Heart right ventricle (tissue), 16 donors: ENCODE data around the gene SF3B1. TPM values are rescaled to one million over a fixed set of nuclear protein-coding genes. Genes with fewer than 3 reads are reported as not detected.
"Not testable (repeated sequence)": the region's sequence is repeated elsewhere in the genome, so short reads cannot be mapped to it uniquely, and the experiment has no call there.

Source experiments
- ATAC-seq, 8 donors: fragments of 200-7000 bp; cut with Tn5 transposase; one replicate each; pipeline ENCODE4 v1.9.1; 2020; ENCODE audit warnings: mild to moderate bottlenecking in 8 of 8, moderate library complexity in 8 of 8, moderate number of reproducible peaks in 1 of 8
- DNase-seq, 2 donors: peaks; one replicate each; pipeline ENCODE4 v3.0.0-alpha.2; 2020
- H3K27ac ChIP-seq, 10 donors: fragments of 200-600 bp; sonication (generic) in 2 of 10; one replicate each; pipeline versions ENCODE4 v1.5.0 to v1.8.0; 2020 to 2022; ENCODE audit warnings: mild to moderate bottlenecking in 3 of 10
- H3K27me3 ChIP-seq, 7 donors: fragments of 200-600 bp; one replicate each; pipeline ENCODE4 v1.8.0; 2021 to 2022; ENCODE audit warnings: mild to moderate bottlenecking in 2 of 7
- H3K36me3 ChIP-seq, 9 donors: fragments of 200-600 bp; sonication (generic) in 1 of 9; one replicate each; pipeline versions ENCODE4 v1.5.0 to v1.8.0; 2020 to 2022; ENCODE audit warnings: mild to moderate bottlenecking in 2 of 9
- H3K4me1 ChIP-seq, 9 donors: fragments of 200-600 bp; sonication (generic) in 1 of 9; one replicate each; pipeline versions ENCODE4 v1.5.0 to v1.8.0; 2020 to 2022; ENCODE audit warnings: mild to moderate bottlenecking in 4 of 9
- H3K4me3 ChIP-seq, 10 donors: fragments of 200-600 bp; sonication (generic) in 2 of 10; one replicate each; pipeline versions ENCODE4 v1.5.0 to v1.8.0; 2020 to 2022; ENCODE audit warnings: mild to moderate bottlenecking in 7 of 10, moderate library complexity in 2 of 10
- H3K9me3 ChIP-seq, 11 donors: fragments of 200-600 bp in 10 of 11; sonication (generic) in 2 of 11; one replicate each; pipeline versions ENCODE4 v1.5.0 to v1.8.0; 2013 to 2022; ENCODE audit warnings: mild to moderate bottlenecking in 2 of 11, control low read depth in 1 of 11, moderate library complexity in 1 of 11
- CTCF ChIP-seq, 9 donors: fragments of 200-600 bp; sonication (generic) in 2 of 9; IDR thresholded peaks; one replicate each; pipeline versions ENCODE4 v1.5.0 to v1.8.0; 2021 to 2022; ENCODE audit warnings: antibody characterized with exemption in 9 of 9, mild to moderate bottlenecking in 5 of 9, moderate library complexity in 1 of 9
- whole genome bisulfite sequencing, 2 donors: extraction: QIAGEN DNeasy Blood & Tissue Kit; methylation state at CpG; one replicate each; pipeline ENCODE4 v1.1.7; 2013; ENCODE audit warnings: inconsistent platforms in 1 of 2; 5-methylcytosine and 5-hydroxymethylcytosine counted together
- intact Hi-C, 10 donors: fragments of 100-400 bp; cut with DNase I; formaldehyde crosslinking; loops; one replicate each; pipeline versions ENCODE4 v1.11.1 to v1.14.2; 2022
- polyA plus RNA-seq, 2 donors: library from polyadenylated mRNA; stranded (reverse); fragments of 200-250 nt; gene quantifications; one replicate each; pipeline ENCODE4 v1.2.3, GENCODE V29; 2013
- total RNA-seq, 10 donors: library from RNA; stranded (reverse); fragmentation: NEBNext Ultra II Directional in 3 of 10; extraction: Animal tissue kit (Norgen Biotek cat#: 25700) in 3 of 10; gene quantifications; one replicate each; pipeline versions ENCODE4 v1.2.1 to v1.2.4, GENCODE V29; 2021 to 2023
- donor health status: Arrhythmogenic right ventricular cardiomyopathy.
- donor health status: ischemic (EF 13 %, LVEDD 7.1; RV severe dilation, severe dysfunction).
- donor health status: healthy with polysubstance abuse.
- donor health status: DM: no; HTN: yes; CAD: no.
- donor health status: DM: no; HTN: no; CAD: no.
- donor health status: ischemic (EF 25% LVEDD 6.9; RV normal size, moderate dysfunction).
- donor health status: ischemic (EF 25% LVEDD 5.7; RV mildly dilated, moderate dysfunction).
- donor health status: healthy.
- donor health status: DM: yes; HTN: yes; CAD: no.
- donor health status: Ischemic cardiomyopathy.
- donor health status: ischemic (EF 35%, LVEDD 5.7; RV mildly dilated, moderate dysfunction).
- donor health status: nonischemic (EF 11% LVEDD 7.7; RV severe dilation, severe dysfunction).
- donor health status: DM: yes; HTN: yes; CAD: no.
- donor health status: PGD.
- donor health status: ischemic (EF 29% LVEDD 5.4; RV normal size, mild dysfunction).
- donor health status: nonischemic (EF 23%, LVEDD 6.1; RV moderate dilation, normal function).

The SF3B1 gene
- total and polyA plus RNA-seq, 12 donors = 103 to 206 (median 151) TPM

DNA sequence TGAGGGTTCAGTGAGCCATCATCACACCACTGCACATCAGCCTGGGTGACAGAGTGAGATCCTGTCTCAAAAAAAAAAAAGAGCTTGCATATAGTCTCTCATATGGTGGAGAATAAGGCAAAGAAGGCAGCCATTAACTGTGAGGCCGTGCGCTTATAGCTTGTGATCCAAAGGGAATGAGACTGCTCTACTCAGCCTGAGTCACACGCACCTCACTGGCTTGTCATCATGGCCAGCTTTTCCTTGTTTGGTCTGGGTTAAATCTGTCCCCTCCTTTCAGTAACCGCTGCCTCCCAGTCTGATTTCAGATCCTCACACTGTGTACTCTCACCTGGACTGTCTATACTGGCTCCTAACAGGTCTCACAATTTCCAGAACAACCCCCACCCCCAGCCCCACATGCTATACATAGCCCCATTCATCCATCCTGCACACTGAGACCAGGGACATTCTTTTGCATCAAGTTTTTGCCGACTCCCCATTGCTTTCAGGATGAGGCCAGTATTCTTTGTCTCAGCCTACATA is 88.9 kb downstream of the SF3B1 start:
- intact Hi-C loops = no loop called here
- Histone ChIP-seq H3K4me1 (no peaks in the 10 kb centered on the region), H3K27me3 (no peaks in the 10 kb centered on the region), H3K9me3 (no peaks in the 10 kb centered on the region), H3K4me3 (no peak overlapping the region), H3K36me3 (no peaks in the 10 kb centered on the region), H3K27ac (no peak overlapping the region)
- no peak for DNase-seq
- no peak for TF ChIP-seq CTCF (IDR thresholded peaks at IDR 0.05)
- ATAC-seq = peak in 1 of 8 donors; percentile 15
- WGBS, 2 donors = 87 to 89% methylated on average over 5 of the region's 5 CpGs

DNA sequence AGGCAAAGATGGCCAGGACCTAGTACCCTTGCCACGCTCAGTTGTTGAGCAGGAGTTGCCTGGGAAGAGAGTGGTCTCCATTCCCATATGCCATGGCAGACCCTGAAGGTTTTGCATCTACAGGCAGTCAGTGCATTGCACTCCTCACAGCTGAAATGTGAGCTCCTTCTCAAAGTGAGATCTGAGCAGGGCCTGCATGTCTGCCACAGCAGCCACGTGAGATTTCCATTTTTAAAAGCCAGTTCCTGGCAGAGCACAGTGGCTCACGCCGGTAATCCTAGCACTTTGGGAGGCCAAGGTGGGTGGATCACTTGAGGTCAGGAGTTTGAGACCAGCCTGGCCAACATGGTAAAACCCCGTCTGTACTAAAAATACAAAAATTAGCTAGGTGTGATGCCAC is 90.9 kb downstream of the SF3B1 start:
- H3K27me3 ChIP-seq, H3K9me3 ChIP-seq, intact Hi-C loops, H3K36me3 ChIP-seq, H3K4me3 ChIP-seq, DNase-seq, H3K27ac ChIP-seq: not testable (repeated sequence)
- H3K4me1 ChIP-seq = peaks cover 0 to 13% (median 0%) of the 10 kb centered on the region in 9 donors
- peak in 1 of 8 donors; percentile 18 for ATAC-seq
- WGBS, 2 donors = 75 to 83% methylated on average over 5 of the region's 5 CpGs

- Histone ChIP-seq H3K27me3 (no peaks in the 10 kb centered on the region), H3K9me3 (no peaks in the 10 kb centered on the region), H3K36me3 (no peaks in the 10 kb centered on the region), H3K27ac (no peak overlapping the region), H3K4me3 (no peak overlapping the region), H3K4me1 (peaks cover 0 to 13% (median 0%) of the 10 kb centered on the region in 9 donors)
- DNase-seq (no peak), ATAC-seq (no peak)
- 94 to 97% methylated on average over 5 of the region's 5 CpGs for WGBS, 2 donors
- intact Hi-C loops = no loop called here
- TF ChIP-seq CTCF (IDR thresholded peaks at IDR 0.05) = no peak
Measured at GRCh38 chr2:197340591-197340990, 94.2 kb downstream of the SF3B1 start.

Other genes with a start within 250 kb of the SF3B1 start
- gene ANKRD44, start 124.2 kb downstream of the SF3B1 start, total RNA-seq = 10 to 100 TPM in 1 of 10 donors, 1 to 10 TPM in 9; 4.2 to 20.1 (median 7.3) TPM
- gene ANKRD44, start 124.2 kb downstream of the SF3B1 start, polyA plus RNA-seq = 1 to 10 TPM; 1.1 to 2.3 TPM
- 10 to 100 TPM; 25.5 to 44.1 (median 33.0) TPM for gene COQ10B, start 18.5 kb upstream of the SF3B1 start, total RNA-seq
- 10 to 100 TPM; 19.8 to 29.0 TPM for gene COQ10B, start 18.5 kb upstream of the SF3B1 start, polyA plus RNA-seq
- 100 to 1,000 TPM; 104 to 175 (median 135) TPM for gene HSPD1, start 64.8 kb upstream of the SF3B1 start, total RNA-seq
- gene HSPD1, start 64.8 kb upstream of the SF3B1 start, polyA plus RNA-seq = 100 to 1,000 TPM in 1 of 2 donors, 10 to 100 TPM in 1; 83.5 to 176 TPM
- 100 to 1,000 TPM in 6 of 10 donors, 10 to 100 TPM in 4; 73.7 to 157 (median 103) TPM for gene HSPE1, start 65.4 kb upstream of the SF3B1 start, total RNA-seq
- gene HSPE1, start 65.4 kb upstream of the SF3B1 start, polyA plus RNA-seq = 100 to 1,000 TPM; 202 to 217 TPM
- 10 to 100 TPM; 20.9 to 43.2 (median 30.5) TPM for gene MOB4, start 81.0 kb upstream of the SF3B1 start, total RNA-seq
- 10 to 100 TPM; 17.2 to 31.9 TPM for gene MOB4, start 81.0 kb upstream of the SF3B1 start, polyA plus RNA-seq
- 1 to 10 TPM; 1.2 to 8.4 (median 3.7) TPM for gene RFTN2, start 240.6 kb upstream of the SF3B1 start, total RNA-seq
- 1 to 10 TPM; 2.0 TPM for gene RFTN2, start 240.6 kb upstream of the SF3B1 start, polyA plus RNA-seq